Fibroblast of mammary gland (primary cell): ENCODE measurements around the gene FBXL20.
"Not testable (repeated sequence)": the region's sequence is repeated elsewhere in the genome, so short reads cannot be mapped to it uniquely, and the experiment has no call there.

ENCODE experiments used
- DNase-seq: peaks from one replicate; pipeline ENCODE4 v3.0.0-alpha.2; 2010; ENCODE audit warnings: low read depth
- H3K4me3 ChIP-seq: 2 replicates; pipeline ENCODE4 v1.5.1; 2011; ENCODE audit warnings: low read depth, mild to moderate bottlenecking, low read length, moderate library complexity; ENCODE audit not compliant: control insufficient read depth
- CTCF ChIP-seq: conservative IDR thresholded peaks from 2 replicates; pipeline ENCODE4 v1.5.1; 2011; ENCODE audit warnings: low read depth, low read length, inconsistent platforms; ENCODE audit not compliant: control insufficient read depth, insufficient read depth

The FBXL20 gene

GRCh38 chr17:39349246-39349645 lies 52.2 kb downstream of the FBXL20 start:
- DNase-seq = no peak
- no peak overlapping the region for H3K4me3 ChIP-seq
- TF ChIP-seq CTCF = no peak

- not testable (repeated sequence) for H3K4me3 ChIP-seq, DNase-seq
Measured at GRCh38 chr17:39346863-39347262, 54.6 kb downstream of the FBXL20 start.

GRCh38 chr17:39341541-39341940 lies 59.9 kb downstream of the FBXL20 start:
- no peak overlapping the region for H3K4me3 ChIP-seq
- DNase-seq = no peak
- no peak for TF ChIP-seq CTCF

GRCh38 chr17:39340731-39341130 lies 60.7 kb downstream of the FBXL20 start:
- TF ChIP-seq CTCF = no peak
- H3K4me3 ChIP-seq = no peak overlapping the region
- DNase-seq = no peak

GRCh38 chr17:39339272-39339671 lies 62.2 kb downstream of the FBXL20 start:
- no peak overlapping the region for H3K4me3 ChIP-seq
- DNase-seq = no peak
- no peak for TF ChIP-seq CTCF

- DNase-seq, H3K4me3 ChIP-seq: not testable (repeated sequence)
Measured at GRCh38 chr17:39337649-39338048, 63.8 kb downstream of the FBXL20 start.

GRCh38 chr17:39335704-39336223 lies 65.7 kb downstream of the FBXL20 start:
- H3K4me3 ChIP-seq = no peak overlapping the region
- no peak for TF ChIP-seq CTCF
- no peak for DNase-seq

- DNase-seq, H3K4me3 ChIP-seq: not testable (repeated sequence)
Measured at GRCh38 chr17:39334008-39334744, 67.2 kb downstream of the FBXL20 start.
